ENCODE results near the gene CDRT4.

CDRT4 gene

DNA sequence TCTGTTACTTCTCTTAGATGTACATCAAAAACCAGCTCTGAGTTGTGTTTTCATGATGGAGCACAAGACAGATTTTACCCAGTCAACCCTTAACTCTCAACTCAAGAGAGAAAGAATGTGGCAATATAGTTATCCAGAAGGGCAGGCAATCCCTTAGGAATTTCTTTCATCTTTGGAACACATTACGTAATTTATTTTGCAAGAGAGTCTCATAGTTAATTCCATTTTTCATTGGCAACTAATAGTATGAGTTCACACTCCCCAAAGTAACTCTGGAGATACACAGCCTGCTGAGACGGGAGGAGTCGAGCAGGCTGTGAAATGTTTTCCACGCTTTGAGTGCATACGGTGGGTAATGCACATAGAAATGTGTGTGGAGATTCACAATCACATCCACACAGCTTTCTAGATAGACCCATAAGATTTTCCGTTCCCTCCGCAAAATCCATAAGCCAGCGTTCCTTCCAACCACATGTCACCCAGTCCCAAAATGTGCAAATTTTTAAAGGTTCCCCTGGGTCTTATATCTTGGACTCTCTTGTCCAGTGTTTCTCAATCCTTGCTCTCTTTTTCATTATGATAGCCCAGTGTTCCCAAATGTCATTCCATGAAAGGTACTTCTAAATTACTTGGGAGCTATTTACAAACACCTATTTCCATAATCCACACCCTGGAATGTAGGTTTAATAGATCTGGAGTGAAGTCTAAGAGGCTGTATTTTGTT, 8.4 kb upstream of the CDRT4 start:
- TF ChIP-seq CTCF (IDR thresholded peaks at IDR 0.05; ENCODE audit: extremely low read depth, insufficient read depth, missing control alignments) = no peak
- no peak for DNase-seq (ENCODE audit: low spot score)
- in situ Hi-C loops (cut with MboI; ENCODE audit: low pct_unique_long_range_greater_than_20kb, low sequenced_read_pairs, unreplicated experiment) = no loop called here

GRCh38 chr17:15472891-15473290, 5.5 kb upstream of the CDRT4 start:
- in situ Hi-C loops (cut with MboI; ENCODE audit: low pct_unique_long_range_greater_than_20kb, low sequenced_read_pairs, unreplicated experiment) = no loop called here
- DNase-seq (ENCODE audit: low spot score) = no peak

GRCh38 chr17:15470536-15470935, 3.1 kb upstream of the CDRT4 start:
- in situ Hi-C loops (cut with MboI; ENCODE audit: low pct_unique_long_range_greater_than_20kb, low sequenced_read_pairs, unreplicated experiment) = no loop called here
- no peak for DNase-seq (ENCODE audit: low spot score)
- TF ChIP-seq CTCF (IDR thresholded peaks at IDR 0.05; ENCODE audit: extremely low read depth, insufficient read depth, missing control alignments) = no peak

More at GRCh38 chr17:15472891-15473290, 5.5 kb upstream of the CDRT4 start:
- no peak for TF ChIP-seq CTCF (IDR thresholded peaks at IDR 0.05; ENCODE audit: extremely low read depth, insufficient read depth, missing control alignments)

DNA sequence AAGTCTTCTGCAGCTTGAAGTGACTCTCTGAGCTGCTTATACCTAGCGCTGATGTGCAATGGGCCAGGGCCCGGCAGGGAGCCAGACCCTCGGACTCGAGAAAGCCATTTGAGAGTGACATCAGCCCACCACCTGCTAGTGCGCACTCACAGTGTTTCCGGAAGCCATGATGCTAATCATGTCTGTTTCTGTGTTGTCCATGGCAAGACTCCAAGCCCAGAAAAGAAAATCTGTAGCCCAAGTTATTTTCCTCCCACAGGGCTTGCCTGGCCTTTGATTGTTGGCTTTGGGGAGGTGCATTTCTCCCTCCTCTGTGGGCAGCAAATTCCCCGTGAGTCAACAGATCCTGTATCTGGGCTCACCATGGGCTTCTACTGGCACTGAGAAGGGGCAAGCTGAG, 1.8 kb upstream of the CDRT4 start:
- TF ChIP-seq CTCF (IDR thresholded peaks at IDR 0.05; ENCODE audit: extremely low read depth, insufficient read depth, missing control alignments) = no peak
- in situ Hi-C loops (cut with MboI; ENCODE audit: low pct_unique_long_range_greater_than_20kb, low sequenced_read_pairs, unreplicated experiment) = no loop called here
- no peak for DNase-seq (ENCODE audit: low spot score)

DNA sequence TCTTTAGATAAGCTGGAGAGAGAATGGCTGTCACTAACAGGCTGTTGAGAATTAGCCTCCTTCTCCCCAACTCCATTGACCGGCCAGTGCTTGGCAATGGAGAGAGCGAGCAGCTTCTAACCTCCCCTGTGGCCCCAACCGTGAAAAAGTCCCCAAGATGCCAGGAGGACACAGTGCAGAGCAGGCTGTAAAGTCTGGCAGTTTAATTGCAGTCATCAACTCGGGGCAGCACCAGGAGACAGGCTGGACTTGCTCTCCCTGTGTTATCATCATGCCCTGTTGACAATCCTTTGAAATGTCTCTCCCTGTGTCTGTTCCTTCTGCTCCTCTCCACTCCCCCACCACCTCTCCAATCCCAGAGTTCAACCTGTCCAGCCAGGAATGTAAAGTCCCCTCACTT, 705 bp upstream of the CDRT4 start:
- in situ Hi-C loops (cut with MboI; ENCODE audit: low pct_unique_long_range_greater_than_20kb, low sequenced_read_pairs, unreplicated experiment) = no loop called here
- no peak for TF ChIP-seq CTCF (IDR thresholded peaks at IDR 0.05; ENCODE audit: extremely low read depth, insufficient read depth, missing control alignments)

GRCh38 chr17:15466131-15466530, 1.3 kb downstream of the CDRT4 start:
- no peak for DNase-seq (ENCODE audit: low spot score)
- in situ Hi-C loops (cut with MboI; ENCODE audit: low pct_unique_long_range_greater_than_20kb, low sequenced_read_pairs, unreplicated experiment) = no loop called here
- no peak for TF ChIP-seq CTCF (IDR thresholded peaks at IDR 0.05; ENCODE audit: extremely low read depth, insufficient read depth, missing control alignments)

More for the DNA sequence above, 705 bp upstream of the CDRT4 start:
- no peak for DNase-seq (ENCODE audit: low spot score)
